ENCODE results near the gene QARS1. TPM values are rescaled to one million over a fixed set of nuclear protein-coding genes. Genes with fewer than 3 reads are reported as not detected.

QARS1 gene
- total and polyA plus RNA-seq, 2 of the 13 experiments (the other 11 are each of a cell fraction or from before 2014, with no cell fraction given) = 307 to 327 TPM

DNA sequence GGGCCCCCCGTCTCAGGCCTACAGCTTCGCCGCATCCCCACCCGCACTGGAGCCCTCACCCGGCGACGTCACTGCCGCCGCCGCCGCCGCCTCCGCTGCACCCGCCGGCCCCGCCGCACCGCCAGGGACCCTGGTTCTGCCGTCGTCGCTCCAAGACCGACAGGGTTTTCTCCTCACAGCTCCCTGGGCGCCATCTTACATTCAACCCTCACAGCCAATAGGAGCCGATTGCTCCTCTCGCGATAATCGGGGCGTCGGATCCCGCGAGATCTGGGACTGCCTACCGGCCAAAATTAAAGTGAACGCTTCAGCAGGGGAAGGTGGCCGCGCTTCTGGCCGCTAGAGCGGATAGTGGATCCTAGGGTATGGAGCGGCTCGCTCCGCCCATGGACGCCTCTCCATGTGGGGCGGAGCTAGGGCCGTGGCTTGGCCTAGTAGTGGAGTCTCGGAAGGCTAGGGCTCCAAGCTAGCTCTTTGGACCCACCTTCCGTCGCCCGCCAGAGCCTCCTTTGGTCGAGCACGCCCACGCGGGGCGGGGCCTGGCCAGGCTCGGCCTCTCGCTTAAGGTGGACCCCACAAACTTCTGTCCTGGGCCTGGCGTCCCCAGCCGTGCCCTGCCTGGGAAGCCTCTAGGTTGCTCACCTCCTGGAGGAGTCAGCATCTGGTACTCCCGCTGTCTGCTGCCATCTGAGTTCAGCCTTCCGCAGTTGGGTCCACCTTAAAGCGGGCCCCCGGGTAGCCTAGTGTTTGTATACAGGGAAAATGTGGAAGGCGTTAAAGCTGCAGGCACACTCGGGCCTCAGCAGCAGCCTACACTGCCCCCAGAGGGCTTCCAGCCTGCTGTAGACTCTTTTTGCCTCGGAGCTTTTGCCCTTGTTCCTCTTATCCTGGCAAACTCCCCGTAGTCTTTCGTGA lies 10.4 kb downstream of the QARS1 start, which contains the start of gene QRICH1 (continued):
- peak; percentile 67; the same call in 1 of the 2 replicates for TF ChIP-seq ZNF563 (CRISPR knock-in tag; IDR thresholded peaks at IDR 0.05)
- 0 out of 2 replicates have a peak, but pooled peaks have one; percentile 16 for TF ChIP-seq KDM4B (CRISPR knock-in tag; IDR thresholded peaks at IDR 0.05)
- TF ChIP-seq, protein P1, sequence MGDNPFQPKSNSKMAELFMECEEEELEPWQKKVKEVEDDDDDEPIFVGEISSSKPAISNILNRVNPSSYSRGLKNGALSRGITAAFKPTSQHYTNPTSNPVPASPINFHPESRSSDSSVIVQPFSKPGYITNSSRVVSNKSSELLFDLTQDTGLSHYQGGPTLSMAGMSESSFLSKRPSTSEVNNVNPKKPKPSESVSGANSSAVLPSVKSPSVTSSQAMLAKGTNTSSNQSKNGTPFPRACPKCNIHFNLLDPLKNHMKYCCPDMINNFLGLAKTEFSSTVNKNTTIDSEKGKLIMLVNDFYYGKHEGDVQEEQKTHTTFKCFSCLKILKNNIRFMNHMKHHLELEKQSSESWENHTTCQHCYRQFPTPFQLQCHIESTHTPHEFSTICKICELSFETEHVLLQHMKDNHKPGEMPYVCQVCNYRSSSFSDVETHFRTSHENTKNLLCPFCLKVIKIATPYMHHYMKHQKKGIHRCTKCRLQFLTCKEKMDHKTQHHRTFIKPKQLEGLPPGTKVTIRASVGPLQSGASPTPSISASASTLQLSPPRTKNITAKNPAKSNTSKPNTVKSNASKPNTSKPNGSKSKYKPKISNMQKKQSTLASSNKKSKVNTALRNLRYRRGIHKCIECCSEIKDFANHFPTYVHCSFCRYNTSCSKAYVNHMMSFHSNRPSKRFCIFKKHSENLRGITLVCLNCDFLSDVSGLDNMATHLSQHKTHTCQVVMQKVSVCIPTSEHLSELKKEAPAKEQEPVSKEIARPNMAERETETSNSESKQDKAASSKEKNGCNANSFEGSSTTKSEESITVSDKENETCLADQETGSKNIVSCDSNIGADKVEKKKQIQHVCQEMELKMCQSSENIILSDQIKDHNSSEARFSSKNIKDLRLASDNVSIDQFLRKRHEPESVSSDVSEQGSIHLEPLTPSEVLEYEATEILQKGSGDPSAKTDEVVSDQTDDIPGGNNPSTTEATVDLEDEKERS (CRISPR knock-in tag; IDR thresholded peaks at IDR 0.05) = peak; percentile 20; the same call in 1 of the 2 replicates
- TF ChIP-seq ARNT2 (CRISPR knock-in tag; IDR thresholded peaks at IDR 0.05; ENCODE audit: low read depth) = peak; percentile 58; the same call in 1 of the 2 replicates

DNA sequence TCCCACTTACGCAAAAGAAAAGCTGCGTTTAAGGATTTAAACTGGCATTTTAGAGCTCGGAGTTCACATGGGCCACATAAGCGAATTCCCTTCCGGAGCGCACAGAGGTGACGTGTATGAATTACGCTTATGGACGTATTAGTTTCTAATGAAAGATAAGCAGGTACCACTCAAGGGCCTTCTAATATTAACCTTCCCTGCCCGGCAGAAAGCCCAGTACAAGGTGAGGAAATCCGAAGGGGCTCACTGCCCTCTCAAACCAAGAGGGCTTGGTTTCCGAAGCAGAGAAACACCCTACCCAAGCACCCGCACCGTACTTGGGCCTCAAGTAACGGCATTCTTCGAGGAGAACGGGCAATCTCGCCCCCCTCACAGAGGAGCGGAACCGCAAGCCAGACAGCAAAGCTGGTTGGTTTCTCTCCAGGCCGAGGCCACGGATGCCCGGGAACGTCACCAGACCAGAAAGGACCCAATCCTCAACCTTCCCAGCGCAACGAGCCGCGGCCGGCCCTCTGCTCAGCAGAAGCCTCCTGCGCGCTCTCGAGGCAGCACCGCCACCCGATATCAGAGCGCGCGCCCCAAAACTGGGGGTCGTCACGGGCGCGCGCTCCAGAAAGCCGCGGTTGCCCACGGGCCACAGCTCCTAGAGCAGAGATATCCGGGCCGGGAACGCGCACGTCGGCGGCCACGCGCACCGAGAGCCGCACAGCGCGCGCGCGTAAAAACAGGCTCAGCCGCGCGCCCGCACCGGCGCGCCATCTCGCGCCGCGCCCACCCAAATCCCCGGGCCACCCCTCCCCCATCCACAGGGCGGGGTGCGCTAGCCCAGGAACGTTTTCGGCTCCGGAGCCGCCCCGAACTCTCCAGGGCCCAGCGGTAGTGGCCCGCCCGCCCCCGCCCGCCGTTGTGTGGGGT lies 11.4 kb downstream of the QARS1 start:
- DNase-seq (ENCODE audit: low spot score) = peak; percentile 65
- no peaks in the 10 kb centered on the region for H3K9me3 ChIP-seq (ENCODE audit: low read length)
- peak overlapping the region; percentile 99 for H3K9ac ChIP-seq (ENCODE audit: insufficient read depth, low read depth, low read length)
- WGBS (ENCODE audit: low lambda C conversion rate) = under 1% methylated on average over 26 of the region's 86 CpGs
- intact Hi-C loops (cut with micrococcal nuclease; ENCODE audit: unreplicated experiment) (loop anchor here (5.0 kb wide), 3 partner anchors 39 to 319 kb away; partner anchors contain the start of genes LAMB2, NDUFAF3, RHOA and TCTA), in situ Hi-C loops (cut with HindIII; ENCODE audit: extremely low pct_ligation_motif_present, low pct_unique_long_range_greater_than_20kb) (no loop called here)
- peaks cover 29% of the 10 kb centered on the region for H3K4me1 ChIP-seq (ENCODE audit: insufficient read depth, low read length)
- H2AFZ ChIP-seq (ENCODE audit: low read length) = no peak overlapping the region
- peak; percentile 36 for ATAC-seq
- POLR2A ChIA-PET = interaction anchor here (0.5 to 4.1 kb wide), 34 partner anchors 8 to 847 kb away, joined by 3 to 91 read pairs (median 6); partner anchors contain the start of genes AMT, CCDC71, DAG1 and DALRD3
- H3K36me3 ChIP-seq (replicated peaks in 1 of 2; ENCODE audit: control insufficient read depth in 1 of 2, insufficient read depth in 2 of 2, low read length in 2 of 2) = peaks cover 8 to 18% of the 10 kb centered on the region in 2 experiments; a peak in 4 of 5 replicates
- BruUV-seq (replicated peaks) = TSS peak; percentile 86
- peak overlapping the region; percentile 98 for H3K27ac ChIP-seq (ENCODE audit: extremely low read length, insufficient read depth, low read length)
- peak overlapping the region; percentile 83 for H3K4me2 ChIP-seq (ENCODE audit: low read depth, low read length)
- CTCF ChIA-PET (ENCODE audit: low intra/inter-chr PET ratio, low total read pairs) = no interaction called here
- H3K27me3 ChIP-seq (ENCODE audit: control insufficient read depth in 1 of 2, insufficient read depth in 2 of 2, low read length in 2 of 2) = no peaks in the 10 kb centered on the region; a peak in 1 of 5 replicates
- H4K20me1 ChIP-seq (ENCODE audit: insufficient read depth, low read length) = peaks cover 36% of the 10 kb centered on the region
- FAIRE-seq = peak; percentile 12
- peaks cover 49% of the 10 kb centered on the region for H3K79me2 ChIP-seq (ENCODE audit: insufficient read depth, low read length)
- H3K4me3 ChIP-seq (replicated peaks in 1 of 3; ENCODE audit: insufficient read depth in 1 of 3, low read depth in 2 of 3, low read length in 3 of 3) = peak overlapping the region; percentile 96 to 100 (median 99)
- TF ChIP-seq CREB1 (IDR thresholded peaks at IDR 0.05) = peak; percentile 68
- TF ChIP-seq CREB1 (CRISPR knock-in tag; IDR thresholded peaks at IDR 0.05) = peak; percentile 85
- peak; percentile 34; the same call in 1 of the 2 replicates for TF ChIP-seq ZNF501 (CRISPR knock-in tag; IDR thresholded peaks at IDR 0.05)
- TF ChIP-seq SUZ12 (IDR thresholded peaks at IDR 0.05; ENCODE audit: low read depth, low read length) = no peak
- TF ChIP-seq MYC (CRISPR knock-in tag; IDR thresholded peaks at IDR 0.05; ENCODE audit: borderline replicate concordance) = peak; percentile 22; the same call in 1 of the 2 replicates
- no peak for TF ChIP-seq NFKB2 (CRISPR knock-in tag; IDR thresholded peaks at IDR 0.05; ENCODE audit: borderline replicate concordance)
- TF ChIP-seq RAD21 (CRISPR knock-in tag; IDR thresholded peaks at IDR 0.05) = 0 out of 2 replicates have a peak, but pooled peaks have one; percentile 6
- TF ChIP-seq SNAPC2 (CRISPR knock-in tag; IDR thresholded peaks at IDR 0.05) = no peak
- TF ChIP-seq ZNF558 (CRISPR knock-in tag; IDR thresholded peaks at IDR 0.05; ENCODE audit: borderline replicate concordance) = 0 out of 2 replicates have a peak, but pooled peaks have one; percentile 22
- peak; percentile 52 for TF ChIP-seq HNRNPK (IDR thresholded peaks at IDR 0.05; ENCODE audit: low read depth, low read length, poor library complexity, severe bottlenecking)
- TF ChIP-seq POLR2A (IDR thresholded peaks at IDR 0.05; ENCODE audit: insufficient read depth in 1 of 2, low read depth in 2 of 2, low read length in 2 of 2) = peak in 1 of 2 experiments; percentile 40; a peak in 2 of 4 replicates
